ENCODE data around the gene C2CD4D.

- TF ChIP-seq POLR2AphosphoS5 (IDR thresholded peaks at IDR 0.05; ENCODE audit: low read depth, low read length) (no peak), CTCF (IDR thresholded peaks at IDR 0.05) (no peak), REST (IDR thresholded peaks at IDR 0.05; ENCODE audit: insufficient read depth in 1 of 2, low read depth in 2 of 2, low read length in 1 of 2) (no peak), SIN3A (IDR thresholded peaks at IDR 0.05; ENCODE audit: borderline replicate concordance, insufficient read depth, low read depth, low read length) (no peak), TCF7L2 (IDR thresholded peaks at IDR 0.05; ENCODE audit: low read depth, low read length) (no peak)
Observed at GRCh38 chr1:151868486-151868885, 28.9 kb upstream of the C2CD4D start.

Data from Panc1 (cell line).